Fibroblast of mammary gland (primary cell): Measurements from ENCODE around the gene SPEF2.

Experiments
- DNase-seq: peaks from one replicate; pipeline ENCODE4 v3.0.0-alpha.2; 2010; ENCODE audit warnings: low read depth
- H3K4me3 ChIP-seq: 2 replicates; pipeline ENCODE4 v1.5.1; 2011; ENCODE audit warnings: low read depth, mild to moderate bottlenecking, low read length, moderate library complexity; ENCODE audit not compliant: control insufficient read depth
- TF ChIP-seq, protein P1 (sequence below): conservative IDR thresholded peaks from 2 replicates; pipeline ENCODE4 v1.5.1; 2011; ENCODE audit warnings: low read depth, low read length, inconsistent platforms; ENCODE audit not compliant: control insufficient read depth, insufficient read depth

SPEF2 gene

DNA sequence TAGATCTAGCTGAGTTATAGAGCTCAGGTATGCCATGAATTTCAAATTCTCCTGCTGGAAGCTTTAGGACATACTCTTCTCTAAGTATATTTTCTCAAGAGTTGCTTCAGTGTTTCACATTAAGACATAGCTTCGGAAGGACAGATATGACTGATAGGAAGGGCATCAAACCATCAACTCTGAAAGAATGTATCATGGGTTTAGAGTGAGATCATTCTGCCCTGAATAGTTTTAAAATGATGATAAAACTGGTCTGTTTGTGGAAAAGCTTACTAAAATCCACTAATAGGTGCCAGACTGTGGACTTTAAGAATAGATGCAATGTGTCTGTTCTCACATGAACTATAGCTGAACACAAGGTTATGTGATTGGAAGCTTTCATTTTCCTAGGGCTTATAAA is 8.4 kb downstream of the SPEF2 start:
- TF ChIP-seq, protein P1, sequence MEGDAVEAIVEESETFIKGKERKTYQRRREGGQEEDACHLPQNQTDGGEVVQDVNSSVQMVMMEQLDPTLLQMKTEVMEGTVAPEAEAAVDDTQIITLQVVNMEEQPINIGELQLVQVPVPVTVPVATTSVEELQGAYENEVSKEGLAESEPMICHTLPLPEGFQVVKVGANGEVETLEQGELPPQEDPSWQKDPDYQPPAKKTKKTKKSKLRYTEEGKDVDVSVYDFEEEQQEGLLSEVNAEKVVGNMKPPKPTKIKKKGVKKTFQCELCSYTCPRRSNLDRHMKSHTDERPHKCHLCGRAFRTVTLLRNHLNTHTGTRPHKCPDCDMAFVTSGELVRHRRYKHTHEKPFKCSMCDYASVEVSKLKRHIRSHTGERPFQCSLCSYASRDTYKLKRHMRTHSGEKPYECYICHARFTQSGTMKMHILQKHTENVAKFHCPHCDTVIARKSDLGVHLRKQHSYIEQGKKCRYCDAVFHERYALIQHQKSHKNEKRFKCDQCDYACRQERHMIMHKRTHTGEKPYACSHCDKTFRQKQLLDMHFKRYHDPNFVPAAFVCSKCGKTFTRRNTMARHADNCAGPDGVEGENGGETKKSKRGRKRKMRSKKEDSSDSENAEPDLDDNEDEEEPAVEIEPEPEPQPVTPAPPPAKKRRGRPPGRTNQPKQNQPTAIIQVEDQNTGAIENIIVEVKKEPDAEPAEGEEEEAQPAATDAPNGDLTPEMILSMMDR = no peak
- DNase-seq = peak; percentile 18
- no peak overlapping the region for H3K4me3 ChIP-seq

DNA sequence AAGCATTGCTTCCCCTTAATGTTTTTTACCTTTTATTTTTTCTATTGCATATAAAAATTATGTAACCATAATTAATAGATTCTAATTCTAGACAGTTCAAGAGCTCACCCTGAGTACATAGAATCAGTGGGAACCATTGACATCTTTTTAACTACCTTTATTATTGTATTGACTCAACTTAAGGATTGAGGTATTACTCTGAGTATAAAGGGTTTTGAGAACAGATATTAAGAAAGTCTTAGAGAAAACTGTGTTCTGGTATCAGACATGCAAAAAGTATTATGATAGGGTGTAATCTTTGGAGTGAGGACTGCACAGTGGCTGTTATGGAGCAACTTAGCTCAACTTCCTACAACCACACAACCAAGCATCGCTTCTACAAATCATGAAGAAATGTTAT is 8.9 kb downstream of the SPEF2 start:
- TF ChIP-seq, protein P1 = no peak
- no peak overlapping the region for H3K4me3 ChIP-seq
- no peak for DNase-seq

DNA sequence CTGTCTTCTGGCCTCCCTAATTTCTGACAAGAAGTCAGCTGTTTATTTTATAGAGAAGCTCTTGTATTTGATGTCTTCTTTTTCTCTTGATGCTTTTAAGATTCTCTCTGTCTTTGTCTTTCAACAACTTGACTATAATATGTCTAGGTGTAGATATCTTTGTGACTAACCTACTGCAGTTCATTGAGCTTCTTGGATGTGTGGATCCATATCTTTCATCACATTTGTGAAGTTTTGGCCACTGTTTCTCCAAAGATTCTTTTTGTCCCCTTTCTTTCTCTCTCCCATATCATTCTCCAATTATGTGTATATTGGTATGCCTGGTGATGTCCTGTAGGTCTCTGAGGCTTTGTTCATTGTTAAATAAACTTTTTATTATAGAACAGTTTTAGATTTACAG is 16.7 kb downstream of the SPEF2 start:
- H3K4me3 ChIP-seq = no peak overlapping the region
- TF ChIP-seq, protein P1 = no peak
- DNase-seq = no peak

DNA sequence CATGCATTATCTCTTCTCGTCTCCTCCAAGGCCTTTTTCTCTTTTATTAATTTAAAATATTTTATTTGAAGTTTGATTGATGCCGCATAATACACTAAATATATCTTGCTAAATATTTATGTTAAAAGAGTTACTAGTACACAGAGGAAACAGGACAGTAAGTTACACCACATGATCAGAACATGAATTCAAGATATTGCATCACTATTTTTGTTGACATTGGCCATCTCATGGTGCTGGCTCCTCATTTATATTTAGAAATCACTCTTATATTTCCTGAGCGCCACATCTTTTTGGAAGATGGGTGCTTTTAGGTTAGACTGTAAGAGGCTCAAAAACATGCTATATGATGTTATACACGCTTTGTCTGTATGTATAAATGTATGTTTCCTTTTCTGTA is 23.0 kb downstream of the SPEF2 start:
- H3K4me3 ChIP-seq = no peak overlapping the region
- TF ChIP-seq, protein P1 = no peak
- DNase-seq = peak; percentile 27

DNA sequence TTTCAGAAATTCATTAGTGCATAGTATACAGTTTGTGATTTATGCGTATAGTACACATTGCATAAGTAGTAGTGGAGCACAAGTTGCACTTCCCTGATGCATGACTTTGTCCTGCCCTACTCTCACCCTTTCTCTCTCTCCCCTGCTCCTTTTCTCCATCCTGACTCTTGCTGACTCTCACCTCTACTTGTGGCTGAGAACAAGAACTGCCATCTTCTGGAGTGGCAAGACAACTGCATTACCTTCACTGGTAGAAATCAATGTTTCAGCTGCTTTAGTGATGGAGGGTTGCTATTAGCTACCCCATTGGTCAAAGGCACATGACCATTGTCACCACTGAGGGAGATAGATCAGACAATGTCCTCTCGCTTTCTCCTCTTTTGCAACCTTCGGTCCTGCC is 26.9 kb downstream of the SPEF2 start:
- peak; percentile 28 for DNase-seq
- TF ChIP-seq, protein P1 = peak; percentile 1
- H3K4me3 ChIP-seq = no peak overlapping the region

DNA sequence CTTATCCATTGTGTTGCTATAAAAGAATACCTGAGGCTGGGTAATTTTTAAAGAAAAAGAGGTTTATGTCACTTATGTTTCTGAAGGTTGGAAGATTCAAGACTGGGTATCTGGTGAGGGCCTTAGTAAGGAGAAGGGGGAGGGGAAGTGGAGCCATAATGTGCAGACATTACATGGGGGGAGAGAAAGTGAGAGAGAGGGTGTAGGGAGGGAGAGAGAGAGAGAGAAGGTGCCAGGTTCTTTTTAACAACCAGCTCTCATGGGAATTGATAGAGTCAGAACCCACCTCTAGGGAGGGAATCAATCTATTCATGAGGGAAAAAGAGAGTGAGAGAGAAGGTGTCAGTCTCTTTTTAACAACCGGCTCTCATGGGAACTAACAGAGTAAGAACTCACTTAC is 29.5 kb downstream of the SPEF2 start:
- H3K4me3 ChIP-seq = no peak overlapping the region
- TF ChIP-seq, protein P1 = no peak
- DNase-seq = no peak

DNA sequence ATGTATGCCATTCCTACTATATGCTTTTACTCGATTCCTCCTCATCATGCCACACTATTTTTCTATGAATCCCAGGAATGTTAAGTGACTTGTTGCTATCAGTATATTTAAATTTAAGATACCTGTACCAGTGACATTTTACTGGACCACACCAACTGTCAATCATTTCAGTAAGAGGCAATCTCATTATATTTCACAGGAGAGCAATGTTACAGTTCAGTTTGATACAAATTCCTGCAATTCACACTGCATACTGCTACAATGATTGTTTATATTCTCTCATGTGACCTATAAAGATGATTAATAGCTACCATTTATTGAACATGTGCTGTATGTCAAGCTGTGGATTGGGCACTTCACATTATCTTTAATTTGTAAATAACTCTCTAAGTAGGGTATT is 30.0 kb downstream of the SPEF2 start:
- H3K4me3 ChIP-seq = no peak overlapping the region
- TF ChIP-seq, protein P1 = no peak
- DNase-seq = no peak
